GM23338 (cell line): Measurements from ENCODE around the gene LMX1B.

Experiments
- CREB1 ChIP-seq: fragments of 250-450 bp; sonication (Bioruptor Pico); IDR thresholded peaks from 2 replicates; pipeline ENCODE4 v1.5.0; 2020; ENCODE audit warnings: low read depth, mild to moderate bottlenecking, moderate library complexity
- EZH2 ChIP-seq: fragments of 200-600 bp; sonication (generic); IDR thresholded peaks from one replicate; pipeline ENCODE4 v1.8.0; 2017; ENCODE audit warnings: antibody characterized with exemption, mild to moderate bottlenecking, low read depth; ENCODE audit not compliant: unreplicated experiment
- EZH2phosphoT487 ChIP-seq: fragments of 200-600 bp; sonication (generic); IDR thresholded peaks from one replicate; pipeline ENCODE4 v1.8.1; 2018; ENCODE audit warnings: antibody characterized with exemption; ENCODE audit not compliant: unreplicated experiment
- NANOG ChIP-seq: IDR thresholded peaks from 2 replicates; pipeline ENCODE4 v1.6.1; 2016; ENCODE audit warnings: antibody characterized with exemption, borderline replicate concordance
- POLR2AphosphoS5 ChIP-seq: IDR thresholded peaks from 2 replicates; pipeline ENCODE4 v1.6.1; 2016; ENCODE audit warnings: antibody characterized with exemption, low read depth
- STAT1 ChIP-seq: IDR thresholded peaks from one replicate; pipeline ENCODE4 v1.6.1; 2016; ENCODE audit warnings: antibody characterized with exemption; ENCODE audit not compliant: unreplicated experiment
- TF ChIP-seq, protein P1 (sequence below), 2 experiments: fragments of 200-600 bp in 1 of 2; sonication (generic) in 1 of 2; conservative IDR thresholded peaks; 2 replicates each; pipeline versions ENCODE4 v1.5.1 to v1.6.1; 2016 to 2017; ENCODE audit warnings: antibody characterized with exemption in 2 of 2, low read depth in 2 of 2, mild to moderate bottlenecking in 2 of 2, moderate library complexity in 1 of 2
- TF ChIP-seq, protein P2 (sequence below): IDR thresholded peaks from one replicate; pipeline ENCODE4 v1.6.1; 2018; ENCODE audit warnings: antibody characterized with exemption; ENCODE audit not compliant: unreplicated experiment
- TF ChIP-seq, protein P3 (sequence below): fragments of 250-450 bp; sonication (Bioruptor Pico); IDR thresholded peaks from 2 replicates; pipeline ENCODE4 v1.5.0; 2020; ENCODE audit warnings: mild to moderate bottlenecking, moderate library complexity
- TF ChIP-seq, protein P4 (sequence below): IDR thresholded peaks from 2 replicates; pipeline ENCODE4 v1.6.1; 2016; ENCODE audit warnings: antibody characterized with exemption

DNA sequence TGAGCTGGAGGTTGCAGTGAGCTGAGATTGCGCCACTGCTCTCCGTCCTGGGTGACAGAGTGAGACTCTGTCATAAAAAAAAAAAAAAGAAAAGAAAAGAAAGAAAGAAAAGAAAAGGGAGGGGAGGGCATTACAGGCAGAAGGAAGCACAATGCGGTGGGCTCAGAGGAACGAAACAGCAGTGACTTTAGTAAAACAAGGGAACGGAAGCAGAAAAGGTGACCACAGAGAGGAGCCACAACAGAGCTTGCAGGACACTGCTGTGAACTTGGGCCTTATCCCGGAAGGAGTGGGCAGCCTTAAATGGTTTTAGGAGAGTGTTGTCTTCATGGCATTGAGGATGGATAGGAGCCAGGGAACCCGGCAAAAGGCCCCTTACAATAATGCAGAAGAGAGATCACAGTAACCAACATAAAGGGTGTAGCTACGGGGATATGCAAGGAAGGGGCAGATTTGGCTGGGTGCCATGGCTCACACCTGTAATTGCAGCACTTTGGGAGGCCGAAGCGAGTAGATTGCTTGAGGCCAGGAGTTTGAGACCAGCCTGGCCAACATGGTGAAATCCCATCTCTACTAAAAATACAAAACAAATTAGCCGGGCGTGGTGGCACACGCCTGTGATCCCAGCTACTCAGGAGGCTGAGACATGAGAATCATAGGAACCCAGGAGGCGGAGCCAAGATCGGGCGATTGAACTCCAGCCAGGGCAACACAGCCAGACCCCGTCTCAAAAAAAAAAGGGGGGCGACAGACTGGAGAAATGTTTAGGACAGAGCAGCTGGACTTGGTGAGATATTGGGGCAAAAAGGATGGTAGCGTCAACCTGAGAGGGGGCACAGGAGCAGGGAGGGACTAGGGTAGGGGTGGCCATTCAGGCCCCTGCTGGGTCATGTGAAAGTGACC lies 107.2 kb downstream of the LMX1B start:
- TF ChIP-seq POLR2AphosphoS5 (no peak), EZH2phosphoT487 (no peak), EZH2 (no peak), STAT1 (no peak), CREB1 (CRISPR knock-in tag) (no peak), NANOG (no peak)
- TF ChIP-seq, protein P1, sequence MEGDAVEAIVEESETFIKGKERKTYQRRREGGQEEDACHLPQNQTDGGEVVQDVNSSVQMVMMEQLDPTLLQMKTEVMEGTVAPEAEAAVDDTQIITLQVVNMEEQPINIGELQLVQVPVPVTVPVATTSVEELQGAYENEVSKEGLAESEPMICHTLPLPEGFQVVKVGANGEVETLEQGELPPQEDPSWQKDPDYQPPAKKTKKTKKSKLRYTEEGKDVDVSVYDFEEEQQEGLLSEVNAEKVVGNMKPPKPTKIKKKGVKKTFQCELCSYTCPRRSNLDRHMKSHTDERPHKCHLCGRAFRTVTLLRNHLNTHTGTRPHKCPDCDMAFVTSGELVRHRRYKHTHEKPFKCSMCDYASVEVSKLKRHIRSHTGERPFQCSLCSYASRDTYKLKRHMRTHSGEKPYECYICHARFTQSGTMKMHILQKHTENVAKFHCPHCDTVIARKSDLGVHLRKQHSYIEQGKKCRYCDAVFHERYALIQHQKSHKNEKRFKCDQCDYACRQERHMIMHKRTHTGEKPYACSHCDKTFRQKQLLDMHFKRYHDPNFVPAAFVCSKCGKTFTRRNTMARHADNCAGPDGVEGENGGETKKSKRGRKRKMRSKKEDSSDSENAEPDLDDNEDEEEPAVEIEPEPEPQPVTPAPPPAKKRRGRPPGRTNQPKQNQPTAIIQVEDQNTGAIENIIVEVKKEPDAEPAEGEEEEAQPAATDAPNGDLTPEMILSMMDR (conservative IDR thresholded peaks at IDR 0.05; ENCODE audit: low read depth in 2 of 2) = no peak
- TF ChIP-seq, protein P2, sequence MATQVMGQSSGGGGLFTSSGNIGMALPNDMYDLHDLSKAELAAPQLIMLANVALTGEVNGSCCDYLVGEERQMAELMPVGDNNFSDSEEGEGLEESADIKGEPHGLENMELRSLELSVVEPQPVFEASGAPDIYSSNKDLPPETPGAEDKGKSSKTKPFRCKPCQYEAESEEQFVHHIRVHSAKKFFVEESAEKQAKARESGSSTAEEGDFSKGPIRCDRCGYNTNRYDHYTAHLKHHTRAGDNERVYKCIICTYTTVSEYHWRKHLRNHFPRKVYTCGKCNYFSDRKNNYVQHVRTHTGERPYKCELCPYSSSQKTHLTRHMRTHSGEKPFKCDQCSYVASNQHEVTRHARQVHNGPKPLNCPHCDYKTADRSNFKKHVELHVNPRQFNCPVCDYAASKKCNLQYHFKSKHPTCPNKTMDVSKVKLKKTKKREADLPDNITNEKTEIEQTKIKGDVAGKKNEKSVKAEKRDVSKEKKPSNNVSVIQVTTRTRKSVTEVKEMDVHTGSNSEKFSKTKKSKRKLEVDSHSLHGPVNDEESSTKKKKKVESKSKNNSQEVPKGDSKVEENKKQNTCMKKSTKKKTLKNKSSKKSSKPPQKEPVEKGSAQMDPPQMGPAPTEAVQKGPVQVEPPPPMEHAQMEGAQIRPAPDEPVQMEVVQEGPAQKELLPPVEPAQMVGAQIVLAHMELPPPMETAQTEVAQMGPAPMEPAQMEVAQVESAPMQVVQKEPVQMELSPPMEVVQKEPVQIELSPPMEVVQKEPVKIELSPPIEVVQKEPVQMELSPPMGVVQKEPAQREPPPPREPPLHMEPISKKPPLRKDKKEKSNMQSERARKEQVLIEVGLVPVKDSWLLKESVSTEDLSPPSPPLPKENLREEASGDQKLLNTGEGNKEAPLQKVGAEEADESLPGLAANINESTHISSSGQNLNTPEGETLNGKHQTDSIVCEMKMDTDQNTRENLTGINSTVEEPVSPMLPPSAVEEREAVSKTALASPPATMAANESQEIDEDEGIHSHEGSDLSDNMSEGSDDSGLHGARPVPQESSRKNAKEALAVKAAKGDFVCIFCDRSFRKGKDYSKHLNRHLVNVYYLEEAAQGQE = no peak
- TF ChIP-seq, protein P3, sequence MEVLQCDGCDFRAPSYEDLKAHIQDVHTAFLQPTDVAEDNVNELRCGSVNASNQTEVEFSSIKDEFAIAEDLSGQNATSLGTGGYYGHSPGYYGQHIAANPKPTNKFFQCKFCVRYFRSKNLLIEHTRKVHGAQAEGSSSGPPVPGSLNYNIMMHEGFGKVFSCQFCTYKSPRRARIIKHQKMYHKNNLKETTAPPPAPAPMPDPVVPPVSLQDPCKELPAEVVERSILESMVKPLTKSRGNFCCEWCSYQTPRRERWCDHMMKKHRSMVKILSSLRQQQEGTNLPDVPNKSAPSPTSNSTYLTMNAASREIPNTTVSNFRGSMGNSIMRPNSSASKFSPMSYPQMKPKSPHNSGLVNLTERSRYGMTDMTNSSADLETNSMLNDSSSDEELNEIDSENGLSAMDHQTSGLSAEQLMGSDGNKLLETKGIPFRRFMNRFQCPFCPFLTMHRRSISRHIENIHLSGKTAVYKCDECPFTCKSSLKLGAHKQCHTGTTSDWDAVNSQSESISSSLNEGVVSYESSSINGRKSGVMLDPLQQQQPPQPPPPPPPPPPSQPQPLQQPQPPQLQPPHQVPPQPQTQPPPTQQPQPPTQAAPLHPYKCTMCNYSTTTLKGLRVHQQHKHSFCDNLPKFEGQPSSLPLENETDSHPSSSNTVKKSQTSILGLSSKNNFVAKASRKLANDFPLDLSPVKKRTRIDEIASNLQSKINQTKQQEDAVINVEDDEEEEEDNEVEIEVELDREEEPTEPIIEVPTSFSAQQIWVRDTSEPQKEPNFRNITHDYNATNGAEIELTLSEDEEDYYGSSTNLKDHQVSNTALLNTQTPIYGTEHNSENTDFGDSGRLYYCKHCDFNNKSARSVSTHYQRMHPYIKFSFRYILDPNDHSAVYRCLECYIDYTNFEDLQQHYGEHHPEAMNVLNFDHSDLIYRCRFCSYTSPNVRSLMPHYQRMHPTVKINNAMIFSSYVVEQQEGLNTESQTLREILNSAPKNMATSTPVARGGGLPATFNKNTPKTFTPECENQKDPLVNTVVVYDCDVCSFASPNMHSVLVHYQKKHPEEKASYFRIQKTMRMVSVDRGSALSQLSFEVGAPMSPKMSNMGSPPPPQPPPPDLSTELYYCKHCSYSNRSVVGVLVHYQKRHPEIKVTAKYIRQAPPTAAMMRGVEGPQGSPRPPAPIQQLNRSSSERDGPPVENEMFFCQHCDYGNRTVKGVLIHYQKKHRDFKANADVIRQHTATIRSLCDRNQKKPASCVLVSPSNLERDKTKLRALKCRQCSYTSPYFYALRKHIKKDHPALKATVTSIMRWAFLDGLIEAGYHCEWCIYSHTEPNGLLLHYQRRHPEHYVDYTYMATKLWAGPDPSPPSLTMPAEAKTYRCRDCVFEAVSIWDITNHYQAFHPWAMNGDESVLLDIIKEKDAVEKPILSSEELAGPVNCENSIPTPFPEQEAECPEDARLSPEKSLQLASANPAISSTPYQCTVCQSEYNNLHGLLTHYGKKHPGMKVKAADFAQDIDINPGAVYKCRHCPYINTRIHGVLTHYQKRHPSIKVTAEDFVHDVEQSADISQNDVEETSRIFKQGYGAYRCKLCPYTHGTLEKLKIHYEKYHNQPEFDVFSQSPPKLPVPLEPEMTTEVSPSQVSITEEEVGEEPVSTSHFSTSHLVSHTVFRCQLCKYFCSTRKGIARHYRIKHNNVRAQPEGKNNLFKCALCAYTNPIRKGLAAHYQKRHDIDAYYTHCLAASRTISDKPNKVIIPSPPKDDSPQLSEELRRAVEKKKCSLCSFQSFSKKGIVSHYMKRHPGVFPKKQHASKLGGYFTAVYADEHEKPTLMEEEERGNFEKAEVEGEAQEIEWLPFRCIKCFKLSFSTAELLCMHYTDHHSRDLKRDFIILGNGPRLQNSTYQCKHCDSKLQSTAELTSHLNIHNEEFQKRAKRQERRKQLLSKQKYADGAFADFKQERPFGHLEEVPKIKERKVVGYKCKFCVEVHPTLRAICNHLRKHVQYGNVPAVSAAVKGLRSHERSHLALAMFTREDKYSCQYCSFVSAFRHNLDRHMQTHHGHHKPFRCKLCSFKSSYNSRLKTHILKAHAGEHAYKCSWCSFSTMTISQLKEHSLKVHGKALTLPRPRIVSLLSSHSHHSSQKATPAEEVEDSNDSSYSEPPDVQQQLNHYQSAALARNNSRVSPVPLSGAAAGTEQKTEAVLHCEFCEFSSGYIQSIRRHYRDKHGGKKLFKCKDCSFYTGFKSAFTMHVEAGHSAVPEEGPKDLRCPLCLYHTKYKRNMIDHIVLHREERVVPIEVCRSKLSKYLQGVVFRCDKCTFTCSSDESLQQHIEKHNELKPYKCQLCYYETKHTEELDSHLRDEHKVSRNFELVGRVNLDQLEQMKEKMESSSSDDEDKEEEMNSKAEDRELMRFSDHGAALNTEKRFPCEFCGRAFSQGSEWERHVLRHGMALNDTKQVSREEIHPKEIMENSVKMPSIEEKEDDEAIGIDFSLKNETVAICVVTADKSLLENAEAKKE (CRISPR knock-in tag) = no peak
- TF ChIP-seq, protein P4, sequence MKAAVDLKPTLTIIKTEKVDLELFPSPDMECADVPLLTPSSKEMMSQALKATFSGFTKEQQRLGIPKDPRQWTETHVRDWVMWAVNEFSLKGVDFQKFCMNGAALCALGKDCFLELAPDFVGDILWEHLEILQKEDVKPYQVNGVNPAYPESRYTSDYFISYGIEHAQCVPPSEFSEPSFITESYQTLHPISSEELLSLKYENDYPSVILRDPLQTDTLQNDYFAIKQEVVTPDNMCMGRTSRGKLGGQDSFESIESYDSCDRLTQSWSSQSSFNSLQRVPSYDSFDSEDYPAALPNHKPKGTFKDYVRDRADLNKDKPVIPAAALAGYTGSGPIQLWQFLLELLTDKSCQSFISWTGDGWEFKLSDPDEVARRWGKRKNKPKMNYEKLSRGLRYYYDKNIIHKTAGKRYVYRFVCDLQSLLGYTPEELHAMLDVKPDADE = no peak
